HepG2 (cell line): ENCODE results near the gene SOAT2. TPM values are rescaled to one million over a fixed set of nuclear protein-coding genes. Genes with fewer than 3 reads are reported as not detected.
A peak's percentile ranks its signal among the peaks of the same experiment; 100 is the strongest.
"Not testable (repeated sequence)": the region's sequence is repeated elsewhere in the genome, so short reads cannot be mapped to it uniquely, and the experiment has no call there.

Source experiments
- ATAC-seq: fragments of 200-7000 bp; cut with Tn5 transposase; 3 replicates; pipeline ENCODE4 v1.9.1; 2020; ENCODE audit warnings: mild to moderate bottlenecking, moderate library complexity
- BruUV-seq: library from RNA; stranded (reverse); fragments of 400-500 nt; replicated peaks from 2 replicates; lab custom pipeline; 2021; lab: Mats Ljungman, UMichigan
- CTCF ChIA-PET: fragments of 300-600 bp; formaldehyde crosslinking; extraction: SDS; loops from one replicate; lab custom pipeline; 2021; ENCODE audit warnings: low total read pairs, inconsistent platforms, low intra/inter-chr PET ratio; lab: Yijun Ruan, JAX
- POLR2A ChIA-PET: fragments of 350-600 bp; sonication (Branson Sonifier 250); formaldehyde crosslinking; loops from one replicate; lab custom pipeline; 2020; ENCODE audit warnings: antibody characterized with exemption, inconsistent platforms; lab: Yijun Ruan, JAX
- DNase-seq: peaks from one replicate; pipeline ENCODE4 v3.0.0-alpha.2; 2015; ENCODE audit warnings: low spot score
- FAIRE-seq: peaks from 3 replicates; lab custom pipeline; 2011; peaks lifted over from hg19 to GRCh38; lab: Jason Lieb, UNC
- H2AFZ ChIP-seq: one replicate; pipeline ENCODE4 v1.6.1; 2011; ENCODE audit warnings: low read length, inconsistent platforms
- H3K27ac ChIP-seq: fragments of 300-600 bp; 3 replicates; pipeline ENCODE4 v1.8.0; 2011; ENCODE audit warnings: mixed run types, mild to moderate bottlenecking, mixed read lengths, low read length, inconsistent platforms; ENCODE audit not compliant: insufficient read depth; ENCODE audit errors: extremely low read length
- H3K27me3 ChIP-seq, 2 experiments: fragments of 200-600 bp in 1 of 2; 2 replicates in 1 of 2; 3 replicates in 1 of 2; pipeline versions ENCODE4 v1.6.0 to v1.8.0; 2011; ENCODE audit warnings: low read length in 2 of 2, mild to moderate bottlenecking in 2 of 2, moderate library complexity in 2 of 2, inconsistent platforms in 1 of 2; ENCODE audit not compliant: insufficient read depth in 2 of 2, control insufficient read depth in 1 of 2
- H3K36me3 ChIP-seq, 2 experiments: fragments of 200-600 bp in 1 of 2; replicated peaks in 1 of 2; 2 replicates in 1 of 2; 3 replicates in 1 of 2; pipeline versions ENCODE4 v1.5.1 to v1.8.0; 2011; ENCODE audit warnings: low read length in 2 of 2, inconsistent platforms in 1 of 2; ENCODE audit not compliant: insufficient read depth in 2 of 2, control insufficient read depth in 1 of 2
- H3K4me1 ChIP-seq: 2 replicates; pipeline ENCODE4 v1.5.1; 2012; ENCODE audit warnings: low read length, inconsistent platforms; ENCODE audit not compliant: insufficient read depth
- H3K4me2 ChIP-seq: 2 replicates; pipeline ENCODE4 v1.6.0; 2011; ENCODE audit warnings: low read depth, low read length, inconsistent platforms
- H3K4me3 ChIP-seq, 3 experiments: fragments of 200-600 bp in 1 of 3; sonication (generic), shearing (Covaris generic) in 1 of 3; replicated peaks in 1 of 3; 2 replicates each; pipeline ENCODE4 v1.5.1; 2011 to 2016; ENCODE audit warnings: low read length in 3 of 3, inconsistent platforms in 2 of 3, low read depth in 2 of 3, mild to moderate bottlenecking in 2 of 3, control low read depth in 1 of 3, mixed read lengths in 1 of 3; ENCODE audit not compliant: insufficient read depth in 1 of 3
- H3K79me2 ChIP-seq: one replicate; pipeline ENCODE4 v1.6.1; 2011; ENCODE audit warnings: low read length, inconsistent platforms; ENCODE audit not compliant: insufficient read depth
- H3K9ac ChIP-seq: 2 replicates; pipeline ENCODE4 v1.6.0; 2011; ENCODE audit warnings: mild to moderate bottlenecking, low read depth, low read length, inconsistent platforms; ENCODE audit not compliant: insufficient read depth
- H3K9me3 ChIP-seq: 2 replicates; pipeline ENCODE4 v1.5.1; 2012; ENCODE audit warnings: mild to moderate bottlenecking, low read length
- H4K20me1 ChIP-seq: 2 replicates; pipeline ENCODE4 v1.6.0; 2011; ENCODE audit warnings: inconsistent platforms, mild to moderate bottlenecking, low read length, moderate library complexity; ENCODE audit not compliant: insufficient read depth
- EP300 ChIP-seq, 3 experiments: sonication (generic) in 1 of 3; formaldehyde crosslinking in 1 of 3; IDR thresholded peaks; 2 replicates each; pipeline versions ENCODE4 v1.5.1 to v1.6.1; 2011 to 2020; ENCODE audit warnings: low read depth in 2 of 3, low read length in 2 of 3, borderline replicate concordance in 1 of 3, improper control_type of control experiment in 1 of 3, mild to moderate bottlenecking in 1 of 3, missing genetic modification reagents in 1 of 3, moderate library complexity in 1 of 3
- HDAC2 ChIP-seq: sonication (generic); formaldehyde crosslinking; IDR thresholded peaks from 2 replicates; pipeline ENCODE4 v1.4.0; 2020; ENCODE audit warnings: missing genetic modification reagents
- ZNF263 ChIP-seq: sonication (generic); formaldehyde crosslinking; IDR thresholded peaks from 2 replicates; pipeline ENCODE4 v1.4.0; 2020; ENCODE audit warnings: missing genetic modification reagents
- WGBS: methylation state at CpG from one replicate; pipeline ENCODE4 v1.1.6; 2017; ENCODE audit warnings: low lambda C conversion rate; 5-methylcytosine and 5-hydroxymethylcytosine counted together
- in situ Hi-C: cut with HindIII; loops from 2 replicates; pipeline ENCODE4 v1.10.0; 2017; ENCODE audit warnings: low pct_unique_long_range_greater_than_20kb; ENCODE audit not compliant: extremely low pct_ligation_motif_present
- intact Hi-C: fragments of 100-400 bp; cut with micrococcal nuclease; formaldehyde crosslinking; loops from one replicate; pipeline ENCODE4 v1.10.0; 2022; ENCODE audit not compliant: unreplicated experiment
- polyA plus RNA-seq, 8 experiments: library from polyadenylated mRNA; depleted of rRNA in 3 of 8; stranded (reverse) in 7 of 8; unstranded in 1 of 8; fragments of >200 nt; fragmentation: Illumina TruSeq in 4 of 8; extraction: Trizol in 4 of 8; gene quantifications; 2 replicates each; pipeline versions ENCODE4 v1.2.1 to v1.2.3, GENCODE V29; 2011 to 2016; ENCODE audit warnings: low read depth in 4 of 8, missing spikeins in 1 of 8, mixed read lengths in 1 of 8; ENCODE audit not compliant: insufficient read depth in 1 of 8
- total RNA-seq, 5 experiments: library from RNA; depleted of rRNA; stranded (reverse); fragments of >200 nt; fragmentation: Illumina TruSeq; extraction: Trizol; gene quantifications; 2 replicates each; pipeline ENCODE4 v1.2.3, GENCODE V29; 2016; ENCODE audit warnings: low read depth in 1 of 5
- TF ChIP-seq, protein P1 (sequence below): sonication (generic); formaldehyde crosslinking; IDR thresholded peaks from 2 replicates; pipeline ENCODE4 v1.4.0; 2020; ENCODE audit warnings: missing genetic modification reagents
- TF ChIP-seq, protein P2 (sequence below): IDR thresholded peaks from 2 replicates; pipeline ENCODE4 v1.4.0; 2020; ENCODE audit warnings: mild to moderate bottlenecking, missing genetic modification reagents
- TF ChIP-seq, protein P3 (sequence below): sonication (generic); formaldehyde crosslinking; conservative IDR thresholded peaks from 2 replicates; pipeline ENCODE4 v1.4.0; 2020; ENCODE audit warnings: mild to moderate bottlenecking, missing genetic modification reagents, moderate library complexity
- TF ChIP-seq, protein P4 (sequence below): sonication (generic); formaldehyde crosslinking; IDR thresholded peaks from 2 replicates; pipeline ENCODE4 v1.5.0; 2020; ENCODE audit warnings: mild to moderate bottlenecking, missing genetic modification reagents

SOAT2 gene
- total and polyA plus RNA-seq, 2 of the 13 experiments (the other 11 are each of a cell fraction or from before 2014, with no cell fraction given), result 14.9 to 108 TPM

DNA sequence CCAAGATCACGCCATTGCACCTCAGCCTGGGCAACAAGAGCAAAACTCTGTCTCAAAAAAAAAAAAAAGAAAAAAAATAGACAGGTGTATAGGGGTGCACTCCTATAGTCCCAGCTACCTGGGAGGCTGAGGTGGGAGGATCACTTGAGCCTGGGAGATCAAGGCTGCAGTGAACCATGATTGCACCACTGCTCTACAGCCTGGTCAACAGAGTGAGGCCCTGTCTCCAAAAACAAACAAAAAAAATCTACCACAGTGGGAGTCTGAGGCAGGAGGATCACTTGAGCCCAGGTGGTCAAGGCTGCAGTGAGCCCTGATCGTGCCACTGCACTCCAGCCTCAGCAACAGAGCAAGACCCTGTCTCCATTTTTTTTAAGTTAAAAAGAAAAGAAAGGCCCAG is 59.7 kb downstream of the SOAT2 start:
- DNase-seq; in situ Hi-C loops; ATAC-seq; CTCF ChIA-PET; intact Hi-C loops; H3K27me3 ChIP-seq; H3K4me3 ChIP-seq; H4K20me1 ChIP-seq; H3K9ac ChIP-seq; H3K36me3 ChIP-seq; H3K27ac ChIP-seq; H3K79me2 ChIP-seq; H2AFZ ChIP-seq; H3K4me2 ChIP-seq; BruUV-seq; H3K9me3 ChIP-seq; TF ChIP-seq EP300 (CRISPR knock-in tag; IDR thresholded peaks at IDR 0.05; ENCODE audit: borderline replicate concordance): not testable (repeated sequence)
- H3K4me1 ChIP-seq, result peaks cover 44% of the 10 kb centered on the region
- peak; percentile 54 for FAIRE-seq
- 56% methylated on average over 2 of the region's 2 CpGs for WGBS
- POLR2A ChIA-PET, result interaction anchor here (0.7 to 4.5 kb wide), 2 partner anchors 17 to 23 kb away, joined by 3 to 34 read pairs; partner anchors contain the start of genes CSAD and ZNF740
- TF ChIP-seq, protein P1, sequence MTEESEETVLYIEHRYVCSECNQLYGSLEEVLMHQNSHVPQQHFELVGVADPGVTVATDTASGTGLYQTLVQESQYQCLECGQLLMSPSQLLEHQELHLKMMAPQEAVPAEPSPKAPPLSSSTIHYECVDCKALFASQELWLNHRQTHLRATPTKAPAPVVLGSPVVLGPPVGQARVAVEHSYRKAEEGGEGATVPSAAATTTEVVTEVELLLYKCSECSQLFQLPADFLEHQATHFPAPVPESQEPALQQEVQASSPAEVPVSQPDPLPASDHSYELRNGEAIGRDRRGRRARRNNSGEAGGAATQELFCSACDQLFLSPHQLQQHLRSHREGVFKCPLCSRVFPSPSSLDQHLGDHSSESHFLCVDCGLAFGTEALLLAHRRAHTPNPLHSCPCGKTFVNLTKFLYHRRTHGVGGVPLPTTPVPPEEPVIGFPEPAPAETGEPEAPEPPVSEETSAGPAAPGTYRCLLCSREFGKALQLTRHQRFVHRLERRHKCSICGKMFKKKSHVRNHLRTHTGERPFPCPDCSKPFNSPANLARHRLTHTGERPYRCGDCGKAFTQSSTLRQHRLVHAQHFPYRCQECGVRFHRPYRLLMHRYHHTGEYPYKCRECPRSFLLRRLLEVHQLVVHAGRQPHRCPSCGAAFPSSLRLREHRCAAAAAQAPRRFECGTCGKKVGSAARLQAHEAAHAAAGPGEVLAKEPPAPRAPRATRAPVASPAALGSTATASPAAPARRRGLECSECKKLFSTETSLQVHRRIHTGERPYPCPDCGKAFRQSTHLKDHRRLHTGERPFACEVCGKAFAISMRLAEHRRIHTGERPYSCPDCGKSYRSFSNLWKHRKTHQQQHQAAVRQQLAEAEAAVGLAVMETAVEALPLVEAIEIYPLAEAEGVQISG, result 0 out of 2 replicates have a peak, but pooled peaks have one; percentile 18
- TF ChIP-seq, protein P2, sequence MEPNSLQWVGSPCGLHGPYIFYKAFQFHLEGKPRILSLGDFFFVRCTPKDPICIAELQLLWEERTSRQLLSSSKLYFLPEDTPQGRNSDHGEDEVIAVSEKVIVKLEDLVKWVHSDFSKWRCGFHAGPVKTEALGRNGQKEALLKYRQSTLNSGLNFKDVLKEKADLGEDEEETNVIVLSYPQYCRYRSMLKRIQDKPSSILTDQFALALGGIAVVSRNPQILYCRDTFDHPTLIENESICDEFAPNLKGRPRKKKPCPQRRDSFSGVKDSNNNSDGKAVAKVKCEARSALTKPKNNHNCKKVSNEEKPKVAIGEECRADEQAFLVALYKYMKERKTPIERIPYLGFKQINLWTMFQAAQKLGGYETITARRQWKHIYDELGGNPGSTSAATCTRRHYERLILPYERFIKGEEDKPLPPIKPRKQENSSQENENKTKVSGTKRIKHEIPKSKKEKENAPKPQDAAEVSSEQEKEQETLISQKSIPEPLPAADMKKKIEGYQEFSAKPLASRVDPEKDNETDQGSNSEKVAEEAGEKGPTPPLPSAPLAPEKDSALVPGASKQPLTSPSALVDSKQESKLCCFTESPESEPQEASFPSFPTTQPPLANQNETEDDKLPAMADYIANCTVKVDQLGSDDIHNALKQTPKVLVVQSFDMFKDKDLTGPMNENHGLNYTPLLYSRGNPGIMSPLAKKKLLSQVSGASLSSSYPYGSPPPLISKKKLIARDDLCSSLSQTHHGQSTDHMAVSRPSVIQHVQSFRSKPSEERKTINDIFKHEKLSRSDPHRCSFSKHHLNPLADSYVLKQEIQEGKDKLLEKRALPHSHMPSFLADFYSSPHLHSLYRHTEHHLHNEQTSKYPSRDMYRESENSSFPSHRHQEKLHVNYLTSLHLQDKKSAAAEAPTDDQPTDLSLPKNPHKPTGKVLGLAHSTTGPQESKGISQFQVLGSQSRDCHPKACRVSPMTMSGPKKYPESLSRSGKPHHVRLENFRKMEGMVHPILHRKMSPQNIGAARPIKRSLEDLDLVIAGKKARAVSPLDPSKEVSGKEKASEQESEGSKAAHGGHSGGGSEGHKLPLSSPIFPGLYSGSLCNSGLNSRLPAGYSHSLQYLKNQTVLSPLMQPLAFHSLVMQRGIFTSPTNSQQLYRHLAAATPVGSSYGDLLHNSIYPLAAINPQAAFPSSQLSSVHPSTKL (CRISPR knock-in tag), result 0 out of 2 replicates have a peak, but pooled peaks have one; percentile 20
- TF ChIP-seq EP300 (IDR thresholded peaks at IDR 0.05; ENCODE audit: low read depth in 2 of 2, low read length in 2 of 2), result 0 out of 4 replicates have a peak, but pooled peaks of 1 of the 2 experiments have one; percentile 11
- peak; percentile 56 for TF ChIP-seq ZNF263 (CRISPR knock-in tag)
- 0 out of 2 replicates have a peak, but pooled peaks have one; percentile 35 for TF ChIP-seq HDAC2 (CRISPR knock-in tag)
- TF ChIP-seq, protein P3, sequence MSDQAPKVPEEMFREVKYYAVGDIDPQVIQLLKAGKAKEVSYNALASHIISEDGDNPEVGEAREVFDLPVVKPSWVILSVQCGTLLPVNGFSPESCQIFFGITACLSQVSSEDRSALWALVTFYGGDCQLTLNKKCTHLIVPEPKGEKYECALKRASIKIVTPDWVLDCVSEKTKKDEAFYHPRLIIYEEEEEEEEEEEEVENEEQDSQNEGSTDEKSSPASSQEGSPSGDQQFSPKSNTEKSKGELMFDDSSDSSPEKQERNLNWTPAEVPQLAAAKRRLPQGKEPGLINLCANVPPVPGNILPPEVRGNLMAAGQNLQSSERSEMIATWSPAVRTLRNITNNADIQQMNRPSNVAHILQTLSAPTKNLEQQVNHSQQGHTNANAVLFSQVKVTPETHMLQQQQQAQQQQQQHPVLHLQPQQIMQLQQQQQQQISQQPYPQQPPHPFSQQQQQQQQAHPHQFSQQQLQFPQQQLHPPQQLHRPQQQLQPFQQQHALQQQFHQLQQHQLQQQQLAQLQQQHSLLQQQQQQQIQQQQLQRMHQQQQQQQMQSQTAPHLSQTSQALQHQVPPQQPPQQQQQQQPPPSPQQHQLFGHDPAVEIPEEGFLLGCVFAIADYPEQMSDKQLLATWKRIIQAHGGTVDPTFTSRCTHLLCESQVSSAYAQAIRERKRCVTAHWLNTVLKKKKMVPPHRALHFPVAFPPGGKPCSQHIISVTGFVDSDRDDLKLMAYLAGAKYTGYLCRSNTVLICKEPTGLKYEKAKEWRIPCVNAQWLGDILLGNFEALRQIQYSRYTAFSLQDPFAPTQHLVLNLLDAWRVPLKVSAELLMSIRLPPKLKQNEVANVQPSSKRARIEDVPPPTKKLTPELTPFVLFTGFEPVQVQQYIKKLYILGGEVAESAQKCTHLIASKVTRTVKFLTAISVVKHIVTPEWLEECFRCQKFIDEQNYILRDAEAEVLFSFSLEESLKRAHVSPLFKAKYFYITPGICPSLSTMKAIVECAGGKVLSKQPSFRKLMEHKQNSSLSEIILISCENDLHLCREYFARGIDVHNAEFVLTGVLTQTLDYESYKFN (CRISPR knock-in tag), result 0 out of 2 replicates have a peak, but pooled peaks have one; percentile 30
- TF ChIP-seq, protein P4, sequence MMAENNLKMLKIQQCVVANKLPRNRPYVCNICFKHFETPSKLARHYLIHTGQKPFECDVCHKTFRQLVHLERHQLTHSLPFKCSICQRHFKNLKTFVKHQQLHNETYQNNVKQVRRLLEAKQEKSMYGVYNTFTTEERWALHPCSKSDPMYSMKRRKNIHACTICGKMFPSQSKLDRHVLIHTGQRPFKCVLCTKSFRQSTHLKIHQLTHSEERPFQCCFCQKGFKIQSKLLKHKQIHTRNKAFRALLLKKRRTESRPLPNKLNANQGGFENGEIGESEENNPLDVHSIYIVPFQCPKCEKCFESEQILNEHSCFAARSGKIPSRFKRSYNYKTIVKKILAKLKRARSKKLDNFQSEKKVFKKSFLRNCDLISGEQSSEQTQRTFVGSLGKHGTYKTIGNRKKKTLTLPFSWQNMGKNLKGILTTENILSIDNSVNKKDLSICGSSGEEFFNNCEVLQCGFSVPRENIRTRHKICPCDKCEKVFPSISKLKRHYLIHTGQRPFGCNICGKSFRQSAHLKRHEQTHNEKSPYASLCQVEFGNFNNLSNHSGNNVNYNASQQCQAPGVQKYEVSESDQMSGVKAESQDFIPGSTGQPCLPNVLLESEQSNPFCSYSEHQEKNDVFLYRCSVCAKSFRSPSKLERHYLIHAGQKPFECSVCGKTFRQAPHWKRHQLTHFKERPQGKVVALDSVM (CRISPR knock-in tag), result peak; percentile 99
